Thoracic aorta (tissue), 2 donors: ENCODE results near the gene PHF20. TPM values are rescaled to one million over a fixed set of nuclear protein-coding genes. Genes with fewer than 3 reads are reported as not detected.
"Not testable (repeated sequence)": the region's sequence is repeated elsewhere in the genome, so short reads cannot be mapped to it uniquely, and the experiment has no call there.

Experiments
- ATAC-seq: fragments of 150-250 bp; one replicate; pipeline ENCODE4 v1.8.0; 2017; ENCODE audit warnings: low read depth; ENCODE audit not compliant: insufficient number of reproducible peaks, low FRiP score
- DNase-seq: peaks from one replicate; pipeline ENCODE4 v3.0.0-alpha.2; 2020; ENCODE audit warnings: low spot score
- H3K27ac ChIP-seq, 2 donors: fragments of 200-600 bp; sonication (generic); 1 replicate in 1 of 2; 2 replicates in 1 of 2; pipeline ENCODE4 v1.5.1; 2016; ENCODE audit warnings: mild to moderate bottlenecking in 2 of 2, moderate library complexity in 2 of 2
- H3K27me3 ChIP-seq: fragments of 200-600 bp; sonication (generic); replicated peaks from 2 replicates; pipeline ENCODE4 v1.6.0; 2016; ENCODE audit warnings: mild to moderate bottlenecking; ENCODE audit not compliant: insufficient read depth
- H3K36me3 ChIP-seq: fragments of 200-600 bp; sonication (generic); one replicate; pipeline ENCODE4 v1.5.1; 2016
- H3K4me1 ChIP-seq, 2 donors: fragments of 200-600 bp; sonication (generic); 1 replicate in 1 of 2; 2 replicates in 1 of 2; pipeline versions ENCODE4 v1.5.1 to v1.6.0; 2016; ENCODE audit warnings: low read depth in 2 of 2, mild to moderate bottlenecking in 1 of 2; ENCODE audit not compliant: control insufficient read depth in 1 of 2
- H3K4me3 ChIP-seq: fragments of 200-600 bp; sonication (generic); 2 replicates; pipeline ENCODE4 v1.5.1; 2016; ENCODE audit warnings: mild to moderate bottlenecking
- H3K9me3 ChIP-seq: fragments of 200-600 bp; sonication (generic); 2 replicates; pipeline ENCODE4 v1.5.1; 2016
- CTCF ChIP-seq: fragments of 200-600 bp; sonication (generic); IDR thresholded peaks from one replicate; pipeline ENCODE4 v1.5.1; 2019; ENCODE audit warnings: antibody characterized with exemption
- total RNA-seq, 2 donors: library from RNA; depleted of rRNA; stranded (reverse); fragments of >200 nt; gene quantifications; one replicate each; pipeline versions ENCODE4 v1.1.0 to v1.2.3, GENCODE V29; 2016

The PHF20 gene
- total RNA-seq, 2 donors from 2014 or later: 35.8 to 46.8 TPM

- ATAC-seq (no peak), DNase-seq (peak; percentile 14)
- no peaks in the 10 kb centered on the region for H3K9me3 ChIP-seq
- peaks cover 9% of the 10 kb centered on the region for H3K36me3 ChIP-seq
- no peak for TF ChIP-seq CTCF
- no peaks in the 10 kb centered on the region for H3K27me3 ChIP-seq
- H3K4me1 ChIP-seq: peaks cover 10 to 33% of the 10 kb centered on the region in 2 donors
- peak overlapping the region in 1 of 2 donors; percentile 75 for H3K27ac ChIP-seq
- H3K4me3 ChIP-seq: no peak overlapping the region
Observed at GRCh38 chr20:35947907-35948306, 176.1 kb downstream of the PHF20 start.

GRCh38 chr20:35950093-35950492, 178.3 kb downstream of the PHF20 start:
- H3K36me3 ChIP-seq: peaks cover 4% of the 10 kb centered on the region
- no peaks in the 10 kb centered on the region for H3K9me3 ChIP-seq
- TF ChIP-seq CTCF: no peak
- ATAC-seq (no peak), DNase-seq (no peak)
- peaks cover 14 to 39% of the 10 kb centered on the region in 2 donors for H3K4me1 ChIP-seq
- no peaks in the 10 kb centered on the region for H3K27me3 ChIP-seq
- no peak overlapping the region for H3K27ac ChIP-seq
- no peak overlapping the region for H3K4me3 ChIP-seq

GRCh38 chr20:35952080-35952479, 180.3 kb downstream of the PHF20 start:
- H3K27ac ChIP-seq, H3K4me3 ChIP-seq, ATAC-seq, DNase-seq, H3K27me3 ChIP-seq, H3K36me3 ChIP-seq, H3K9me3 ChIP-seq: not testable (repeated sequence)
- peaks cover 18 to 44% of the 10 kb centered on the region in 2 donors for H3K4me1 ChIP-seq

GRCh38 chr20:35952480-35953386, 180.9 kb downstream of the PHF20 start:
- no peaks in the 10 kb centered on the region for H3K36me3 ChIP-seq
- H3K4me1 ChIP-seq: peaks cover 18 to 37% of the 10 kb centered on the region in 2 donors
- H3K9me3 ChIP-seq: no peaks in the 10 kb centered on the region
- peak overlapping the region; percentile 99 for H3K4me3 ChIP-seq
- no peaks in the 10 kb centered on the region for H3K27me3 ChIP-seq
- no peak for TF ChIP-seq CTCF
- peak overlapping the region; percentile 99 to 100 for H3K27ac ChIP-seq
- DNase-seq: no peak
- no peak for ATAC-seq

- peaks cover 18 to 29% of the 10 kb centered on the region in 2 donors for H3K4me1 ChIP-seq
- H3K4me3 ChIP-seq: peak overlapping the region; percentile 99
- no peak for TF ChIP-seq CTCF
- H3K27me3 ChIP-seq: no peaks in the 10 kb centered on the region
- peak overlapping the region; percentile 99 to 100 for H3K27ac ChIP-seq
- H3K9me3 ChIP-seq: no peaks in the 10 kb centered on the region
- peak; percentile 7 for ATAC-seq
- DNase-seq: no peak
- H3K36me3 ChIP-seq: no peaks in the 10 kb centered on the region
Observed at GRCh38 chr20:35953387-35954199, 181.8 kb downstream of the PHF20 start.
